OCI-LY1 (cell line): ENCODE results near the gene SACM1L.

ENCODE experiments used
- H2AFZ ChIP-seq: fragments of 200-600 bp; sonication (generic), shearing (Covaris generic); 2 replicates; pipeline ENCODE4 v1.6.0; 2014; ENCODE audit warnings: antibody characterized with exemption, mild to moderate bottlenecking, low read length
- H3F3A ChIP-seq: fragments of 200-600 bp; sonication (generic), shearing (Covaris generic); 2 replicates; pipeline ENCODE4 v1.6.0; 2014; ENCODE audit warnings: mild to moderate bottlenecking, antibody characterized with exemption, low read length, moderate library complexity; ENCODE audit not compliant: insufficient read depth
- H3K27ac ChIP-seq: fragments of 200-600 bp; sonication (generic); 2 replicates; pipeline ENCODE4 v1.5.1; 2014; ENCODE audit warnings: low read length, mixed run types, mild to moderate bottlenecking, low read depth; ENCODE audit not compliant: poor library complexity, severe bottlenecking
- H3K27me3 ChIP-seq: fragments of 200-600 bp; sonication (generic); 2 replicates; pipeline ENCODE4 v1.6.0; 2014; ENCODE audit warnings: antibody characterized with exemption, mild to moderate bottlenecking, low read length, moderate library complexity; ENCODE audit not compliant: insufficient read depth
- H3K36me3 ChIP-seq: fragments of 200-600 bp; sonication (generic); 2 replicates; pipeline ENCODE4 v1.6.1; 2014; ENCODE audit warnings: mild to moderate bottlenecking, antibody characterized with exemption, low read length, moderate library complexity, mixed read lengths; ENCODE audit not compliant: insufficient read depth
- H3K4me1 ChIP-seq: fragments of 200-600 bp; sonication (generic); 2 replicates; pipeline ENCODE4 v1.5.1; 2014; ENCODE audit warnings: mild to moderate bottlenecking, low read length, moderate library complexity; ENCODE audit not compliant: insufficient read depth, severe bottlenecking
- H3K4me2 ChIP-seq: fragments of 200-600 bp; sonication (generic), shearing (Covaris generic); 2 replicates; pipeline ENCODE4 v1.6.1; 2014; ENCODE audit warnings: low read length
- H3K4me3 ChIP-seq: fragments of 200-600 bp; sonication (generic); 2 replicates; pipeline ENCODE4 v1.5.1; 2014; ENCODE audit warnings: low read length, low read depth, mild to moderate bottlenecking, mixed read lengths; ENCODE audit not compliant: poor library complexity, severe bottlenecking
- H3K79me2 ChIP-seq: fragments of 200-600 bp; shearing (Covaris generic); 2 replicates; pipeline ENCODE4 v1.6.1; 2016; ENCODE audit warnings: mixed run types, low read length, mixed read lengths; ENCODE audit not compliant: insufficient read depth
- H3K9ac ChIP-seq: fragments of 200-600 bp; sonication (generic), shearing (Covaris generic); 2 replicates; pipeline ENCODE4 v1.6.1; 2014; ENCODE audit warnings: mild to moderate bottlenecking, low read length, mixed read lengths
- H3K9me2 ChIP-seq: fragments of 200-600 bp; sonication (generic), shearing (Covaris generic); 2 replicates; pipeline ENCODE4 v1.6.1; 2014; ENCODE audit warnings: low read depth, mild to moderate bottlenecking, low read length, mixed read lengths
- H3K9me3 ChIP-seq: fragments of 200-600 bp; shearing (Covaris generic); 2 replicates; pipeline ENCODE4 v1.6.1; 2014; ENCODE audit warnings: low read length, mixed read lengths
- H4K20me1 ChIP-seq: fragments of 200-600 bp; sonication (generic), shearing (Covaris generic); 2 replicates; pipeline ENCODE4 v1.6.0; 2016; ENCODE audit warnings: mild to moderate bottlenecking, low read length; ENCODE audit not compliant: insufficient read depth
- CTCF ChIP-seq: fragments of 200-600 bp; sonication (generic), shearing (Covaris generic); IDR thresholded peaks from 2 replicates; pipeline ENCODE4 v1.5.1; 2017; ENCODE audit warnings: mild to moderate bottlenecking, antibody characterized with exemption, low read length, moderate library complexity, mixed read lengths
- EZH2 ChIP-seq: fragments of 200-600 bp; sonication (generic), shearing (Covaris generic); IDR thresholded peaks from 2 replicates; pipeline ENCODE4 v1.8.0; 2017; ENCODE audit warnings: borderline replicate concordance, mixed run types, mild to moderate bottlenecking, antibody characterized with exemption, low read length, moderate library complexity, mixed read lengths

SACM1L gene

DNA sequence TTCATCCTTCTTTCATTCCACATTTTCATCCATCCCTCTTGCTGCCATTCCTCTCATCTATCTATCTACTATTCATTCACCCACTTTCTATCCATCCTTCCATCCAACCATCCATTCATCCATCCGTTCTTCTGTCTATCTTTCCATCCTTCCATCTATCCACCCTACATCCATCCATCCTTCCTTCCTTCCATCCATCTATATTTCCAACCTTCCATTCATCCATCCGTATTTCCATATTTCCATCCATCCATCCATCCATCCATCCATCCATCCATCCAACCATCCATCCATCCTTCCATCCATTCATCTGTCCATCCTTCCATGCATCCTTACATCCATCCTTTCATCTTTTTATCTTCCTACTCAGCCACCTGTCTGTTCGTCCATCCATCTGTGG is 93.2 kb downstream of the SACM1L start:
- Histone ChIP-seq H3K27me3 (0 out of 2 replicates have a peak, but pooled peaks cover 7% of the 10 kb centered on the region), H3K9ac (no peak overlapping the region), H3K4me1 (no peaks in the 10 kb centered on the region), H3K79me2 (no peaks in the 10 kb centered on the region), H3K36me3 (no peaks in the 10 kb centered on the region), H4K20me1 (no peaks in the 10 kb centered on the region), H3K4me2 (no peak overlapping the region), H3K4me3 (no peak overlapping the region), H3F3A (no peaks in the 10 kb centered on the region), H3K27ac (no peak overlapping the region), H3K9me3 (no peaks in the 10 kb centered on the region), H2AFZ (no peak overlapping the region), H3K9me2 (no peaks in the 10 kb centered on the region)
- TF ChIP-seq EZH2 (no peak), CTCF (no peak)

DNA sequence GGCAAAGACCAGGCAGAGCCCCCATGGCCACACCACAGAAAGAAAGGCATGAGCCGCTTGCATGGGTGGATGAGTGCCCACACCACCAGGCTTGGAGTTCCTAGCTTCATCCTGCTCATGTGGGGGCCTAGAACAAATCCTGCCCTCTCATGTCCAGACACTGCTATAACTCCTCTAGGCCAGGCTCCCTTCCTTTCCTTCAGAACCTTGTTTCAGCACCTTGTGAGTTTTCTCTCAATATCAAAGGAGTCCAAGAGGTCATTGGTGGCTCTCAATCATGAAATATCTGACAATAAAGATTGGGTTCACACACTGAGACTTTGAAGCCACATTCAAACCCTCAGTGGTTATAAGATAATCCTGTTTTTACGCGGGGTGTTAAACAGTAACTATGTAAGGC is 94.5 kb downstream of the SACM1L start:
- Histone ChIP-seq H4K20me1 (no peaks in the 10 kb centered on the region), H3K27ac (no peak overlapping the region), H3K9me2 (no peaks in the 10 kb centered on the region), H3K9ac (no peak overlapping the region), H3K4me1 (no peaks in the 10 kb centered on the region), H3K79me2 (no peaks in the 10 kb centered on the region), H3K4me3 (no peak overlapping the region), H3K9me3 (no peaks in the 10 kb centered on the region), H3F3A (no peaks in the 10 kb centered on the region), H2AFZ (no peak overlapping the region), H3K4me2 (no peak overlapping the region), H3K36me3 (no peaks in the 10 kb centered on the region), H3K27me3 (0 out of 2 replicates have a peak, but pooled peaks cover 6% of the 10 kb centered on the region)
- no peak for TF ChIP-seq EZH2
- TF ChIP-seq CTCF: no peak

DNA sequence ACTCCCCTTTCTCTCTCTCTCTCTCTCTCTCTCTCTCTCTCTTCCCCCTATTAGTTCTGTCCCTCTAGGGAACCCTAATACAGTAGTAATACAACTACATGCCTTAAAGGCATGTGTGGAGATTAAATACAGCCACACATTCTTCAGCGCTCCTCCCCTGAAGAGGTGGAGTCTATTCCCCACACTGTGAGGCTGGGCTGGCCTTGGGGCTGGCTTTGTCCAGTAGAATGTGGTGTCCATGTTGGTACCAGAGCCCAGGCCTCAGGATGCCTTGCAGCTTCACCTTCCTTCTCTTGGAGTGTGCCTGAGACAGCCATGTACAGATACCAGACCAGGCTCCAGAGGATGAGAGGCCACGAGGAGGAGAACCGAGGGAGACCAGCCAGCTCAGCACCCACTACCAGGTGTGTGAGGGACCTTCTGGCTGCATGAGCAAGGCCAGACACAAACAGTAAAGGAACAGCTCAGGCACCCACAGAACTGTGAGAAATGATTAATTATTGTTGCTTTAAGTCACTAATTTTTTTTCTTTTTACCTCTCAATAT is 96.5 kb downstream of the SACM1L start:
- Histone ChIP-seq H3K9me3 (no peaks in the 10 kb centered on the region), H3K27ac (no peak overlapping the region), H3K27me3 (no peaks in the 10 kb centered on the region), H3K4me3 (no peak overlapping the region), H3K9me2 (no peaks in the 10 kb centered on the region), H3F3A (no peaks in the 10 kb centered on the region), H3K9ac (no peak overlapping the region), H4K20me1 (no peaks in the 10 kb centered on the region), H3K79me2 (no peaks in the 10 kb centered on the region), H3K4me2 (no peak overlapping the region), H2AFZ (no peak overlapping the region), H3K4me1 (no peaks in the 10 kb centered on the region), H3K36me3 (no peaks in the 10 kb centered on the region; the same call in 1 of the 2 replicates)
- TF ChIP-seq EZH2 (no peak), CTCF (no peak)
